Measurements from ENCODE around the gene GABBR2. TPM values are rescaled to one million over a fixed set of nuclear protein-coding genes. Genes with fewer than 3 reads are reported as not detected.

The GABBR2 gene
- total RNA-seq, 1 donor from 2014 or later = 116 TPM

GRCh38 chr9:98247831-98248657, 460.7 kb downstream of the GABBR2 start:
- peaks cover 6% of the 10 kb centered on the region for H3K4me1 Mint-ChIP-seq (ENCODE audit: low read depth, unreplicated experiment)
- no peak overlapping the region for H3K27ac Mint-ChIP-seq (ENCODE audit: unreplicated experiment)
- no peak for TF ChIP-seq CTCF (IDR thresholded peaks at IDR 0.05; ENCODE audit: partially characterized antibody, unreplicated experiment)
- no peaks in the 10 kb centered on the region for H3K27me3 Mint-ChIP-seq (ENCODE audit: unreplicated experiment)
- H3K9me3 Mint-ChIP-seq (ENCODE audit: unreplicated experiment) = no peaks in the 10 kb centered on the region
- H3K36me3 Mint-ChIP-seq (ENCODE audit: unreplicated experiment) = peaks cover 5% of the 10 kb centered on the region
- no peak overlapping the region for H3K4me3 Mint-ChIP-seq (ENCODE audit: unreplicated experiment)
- no peak for DNase-seq

- H3K36me3 Mint-ChIP-seq (ENCODE audit: unreplicated experiment) = no peaks in the 10 kb centered on the region
- H3K4me3 Mint-ChIP-seq (ENCODE audit: unreplicated experiment) = no peak overlapping the region
- H3K27me3 Mint-ChIP-seq (ENCODE audit: unreplicated experiment) = no peaks in the 10 kb centered on the region
- no peaks in the 10 kb centered on the region for H3K4me1 Mint-ChIP-seq (ENCODE audit: low read depth, unreplicated experiment)
- DNase-seq = no peak
- no peak overlapping the region for H3K27ac Mint-ChIP-seq (ENCODE audit: unreplicated experiment)
- no peak for TF ChIP-seq CTCF (IDR thresholded peaks at IDR 0.05; ENCODE audit: partially characterized antibody, unreplicated experiment)
- peaks cover 2% of the 10 kb centered on the region for H3K9me3 Mint-ChIP-seq (ENCODE audit: unreplicated experiment)
These were observed 466.3 kb downstream of the GABBR2 start for GRCh38 chr9:98242426-98242825.

GRCh38 chr9:98241357-98242300, 467.1 kb downstream of the GABBR2 start:
- no peaks in the 10 kb centered on the region for H3K27me3 Mint-ChIP-seq (ENCODE audit: unreplicated experiment)
- H3K9me3 Mint-ChIP-seq (ENCODE audit: unreplicated experiment) = peaks cover 2% of the 10 kb centered on the region
- no peaks in the 10 kb centered on the region for H3K36me3 Mint-ChIP-seq (ENCODE audit: unreplicated experiment)
- no peak for TF ChIP-seq CTCF (IDR thresholded peaks at IDR 0.05; ENCODE audit: partially characterized antibody, unreplicated experiment)
- no peak for DNase-seq
- no peak overlapping the region for H3K27ac Mint-ChIP-seq (ENCODE audit: unreplicated experiment)
- no peaks in the 10 kb centered on the region for H3K4me1 Mint-ChIP-seq (ENCODE audit: low read depth, unreplicated experiment)
- H3K4me3 Mint-ChIP-seq (ENCODE audit: unreplicated experiment) = no peak overlapping the region

- H3K36me3 Mint-ChIP-seq (ENCODE audit: unreplicated experiment) = no peaks in the 10 kb centered on the region
- no peak overlapping the region for H3K27ac Mint-ChIP-seq (ENCODE audit: unreplicated experiment)
- no peaks in the 10 kb centered on the region for H3K27me3 Mint-ChIP-seq (ENCODE audit: unreplicated experiment)
- no peak overlapping the region for H3K4me3 Mint-ChIP-seq (ENCODE audit: unreplicated experiment)
- no peaks in the 10 kb centered on the region for H3K4me1 Mint-ChIP-seq (ENCODE audit: low read depth, unreplicated experiment)
- no peak for DNase-seq
- TF ChIP-seq CTCF (IDR thresholded peaks at IDR 0.05; ENCODE audit: partially characterized antibody, unreplicated experiment) = no peak
- H3K9me3 Mint-ChIP-seq (ENCODE audit: unreplicated experiment) = peaks cover 3% of the 10 kb centered on the region
These were observed 468.3 kb downstream of the GABBR2 start for GRCh38 chr9:98240475-98240874.

Other genes with a start within 250 kb of the GABBR2 start
- gene ANKS6, start 87.6 kb upstream of the GABBR2 start, total RNA-seq (ENCODE audit: unreplicated experiment) = 15.9 TPM
- 2.7 TPM for gene GALNT12, start 98.7 kb upstream of the GABBR2 start, total RNA-seq (ENCODE audit: unreplicated experiment)
- gene COL15A1, start 235.0 kb upstream of the GABBR2 start, total RNA-seq (ENCODE audit: unreplicated experiment) = not detected